Spinal cord (tissue), 10 donors: ENCODE measurements around the gene INPP4B. TPM values are rescaled to one million over a fixed set of nuclear protein-coding genes. Genes with fewer than 3 reads are reported as not detected.

Experiments used
- DNase-seq, 6 donors: peaks; one replicate each; pipeline versions ENCODE4 v3.0.0 to v3.0.0-alpha.2; 2013 to 2015; ENCODE audit warnings: low spot score in 6 of 6, low read depth in 4 of 6
- H3K27ac ChIP-seq: one replicate; pipeline ENCODE4 v1.5.1; 2013; ENCODE audit warnings: low read depth, low read length, control low read depth
- H3K27me3 ChIP-seq: one replicate; pipeline ENCODE4 v1.6.1; 2013; ENCODE audit warnings: low read length; ENCODE audit not compliant: control insufficient read depth, insufficient read depth
- H3K36me3 ChIP-seq: one replicate; pipeline ENCODE4 v1.6.1; 2013; ENCODE audit warnings: low read length; ENCODE audit not compliant: control insufficient read depth, insufficient read depth
- H3K4me1 ChIP-seq: one replicate; pipeline ENCODE4 v1.6.1; 2013; ENCODE audit warnings: low read length; ENCODE audit not compliant: control insufficient read depth, insufficient read depth
- H3K4me3 ChIP-seq: one replicate; pipeline ENCODE4 v1.5.1; 2013; ENCODE audit warnings: low read depth, low read length, control low read depth
- H3K9me3 ChIP-seq: one replicate; pipeline ENCODE4 v1.6.1; 2013; ENCODE audit warnings: low read length; ENCODE audit not compliant: control insufficient read depth, insufficient read depth
- WGBS: methylation state at CpG from one replicate; pipeline ENCODE4 v1.1.5; 2013; ENCODE audit warnings: missing lambda C conversion rate; ENCODE audit not compliant: insufficient coverage; 5-methylcytosine and 5-hydroxymethylcytosine counted together
- polyA plus RNA-seq, 2 donors: library from polyadenylated mRNA; unstranded; fragments of 120-200 nt; gene quantifications; one replicate each; pipeline ENCODE4 v1.2.1, GENCODE V29; 2013; ENCODE audit not compliant: insufficient read length in 2 of 2
- total RNA-seq, 2 donors: library from RNA; depleted of rRNA in 1 of 2; stranded (reverse); fragments of 120-200 nt in 1 of 2; fragments of >200 nt in 1 of 2; gene quantifications; one replicate each; pipeline versions ENCODE4 v1.2.3 to v1.2.4, GENCODE V29; 2013 to 2014
- donor health status: healthy.

INPP4B gene
- total and polyA plus RNA-seq, 4 donors, result 5.7 to 29.4 (median 14.5) TPM

- Histone ChIP-seq H3K27ac (no peak overlapping the region), H3K9me3 (no peaks in the 10 kb centered on the region), H3K36me3 (no peaks in the 10 kb centered on the region), H3K27me3 (no peaks in the 10 kb centered on the region), H3K4me3 (no peak overlapping the region), H3K4me1 (no peaks in the 10 kb centered on the region)
- no peak for DNase-seq
- WGBS, result 20% methylated on average over 1 of the region's 1 CpG
These were observed 365.9 kb downstream of the INPP4B start for GRCh38 chr4:142480244-142480643.

- H3K36me3 ChIP-seq, result no peaks in the 10 kb centered on the region
- H3K4me1 ChIP-seq, result no peaks in the 10 kb centered on the region
- no peak overlapping the region for H3K4me3 ChIP-seq
- no peaks in the 10 kb centered on the region for H3K9me3 ChIP-seq
- no peak overlapping the region for H3K27ac ChIP-seq
- H3K27me3 ChIP-seq, result no peaks in the 10 kb centered on the region
- no CpG with 5 or more reads among the region's 2 CpGs for WGBS
- DNase-seq, result no peak
These were observed 370.4 kb downstream of the INPP4B start for GRCh38 chr4:142475663-142476062.

GRCh38 chr4:142474398-142475087 lies 371.6 kb downstream of the INPP4B start:
- Histone ChIP-seq H3K27ac (no peak overlapping the region), H3K4me1 (no peaks in the 10 kb centered on the region), H3K9me3 (no peaks in the 10 kb centered on the region), H3K27me3 (no peaks in the 10 kb centered on the region), H3K36me3 (no peaks in the 10 kb centered on the region), H3K4me3 (no peak overlapping the region)
- DNase-seq, result no peak
- 98% methylated on average over 4 of the region's 4 CpGs for WGBS

- H3K36me3 ChIP-seq, result no peaks in the 10 kb centered on the region
- no peak overlapping the region for H3K27ac ChIP-seq
- no peaks in the 10 kb centered on the region for H3K27me3 ChIP-seq
- H3K4me3 ChIP-seq, result no peak overlapping the region
- no peaks in the 10 kb centered on the region for H3K9me3 ChIP-seq
- DNase-seq, result no peak
- H3K4me1 ChIP-seq, result no peaks in the 10 kb centered on the region
- 95% methylated on average over 4 of the region's 4 CpGs for WGBS
These were observed 372.2 kb downstream of the INPP4B start for GRCh38 chr4:142473960-142474338.

GRCh38 chr4:142473218-142473959 lies 372.7 kb downstream of the INPP4B start:
- Histone ChIP-seq H3K4me1 (no peaks in the 10 kb centered on the region), H3K27me3 (no peaks in the 10 kb centered on the region), H3K36me3 (no peaks in the 10 kb centered on the region), H3K9me3 (no peaks in the 10 kb centered on the region), H3K4me3 (no peak overlapping the region), H3K27ac (no peak overlapping the region)
- DNase-seq, result no peak
- WGBS, result 87% methylated on average over 5 of the region's 5 CpGs

- Histone ChIP-seq H3K4me1 (no peaks in the 10 kb centered on the region), H3K27me3 (no peaks in the 10 kb centered on the region), H3K36me3 (no peaks in the 10 kb centered on the region), H3K27ac (no peak overlapping the region), H3K4me3 (no peak overlapping the region), H3K9me3 (no peaks in the 10 kb centered on the region)
- 94% methylated on average over 4 of the region's 4 CpGs for WGBS
- no peak for DNase-seq
These were observed 379.0 kb downstream of the INPP4B start for GRCh38 chr4:142467088-142467487.

- H3K27ac ChIP-seq, result no peak overlapping the region
- no peaks in the 10 kb centered on the region for H3K4me1 ChIP-seq
- no peak overlapping the region for H3K4me3 ChIP-seq
- WGBS, result no CpG with 5 or more reads among the region's 1 CpG
- DNase-seq, result no peak
- H3K27me3 ChIP-seq, result no peaks in the 10 kb centered on the region
- no peaks in the 10 kb centered on the region for H3K9me3 ChIP-seq
- no peaks in the 10 kb centered on the region for H3K36me3 ChIP-seq
These were observed 380.6 kb downstream of the INPP4B start for GRCh38 chr4:142465526-142465925.

- Histone ChIP-seq H3K36me3 (no peaks in the 10 kb centered on the region), H3K4me3 (no peak overlapping the region), H3K27me3 (no peaks in the 10 kb centered on the region), H3K4me1 (no peaks in the 10 kb centered on the region), H3K27ac (no peak overlapping the region), H3K9me3 (no peaks in the 10 kb centered on the region)
- 86% methylated on average over 1 of the region's 2 CpGs for WGBS
- no peak for DNase-seq
These were observed 382.9 kb downstream of the INPP4B start for GRCh38 chr4:142463206-142463605.

GRCh38 chr4:142452161-142452855 lies 393.8 kb downstream of the INPP4B start:
- H3K27me3 ChIP-seq, result no peaks in the 10 kb centered on the region
- WGBS, result 88% methylated on average over 5 of the region's 6 CpGs
- H3K36me3 ChIP-seq, result no peaks in the 10 kb centered on the region
- H3K27ac ChIP-seq, result no peak overlapping the region
- peaks cover 3% of the 10 kb centered on the region for H3K9me3 ChIP-seq
- no peak overlapping the region for H3K4me3 ChIP-seq
- no peaks in the 10 kb centered on the region for H3K4me1 ChIP-seq
- no peak for DNase-seq
